Activated naive CD8-positive, alpha-beta T cell treated with anti-CD3 and anti-CD28 coated beads, Interleukin-2, amount 10 ng/mL, durations not matched to agents 7 days and 5 days (primary cell): ENCODE results near the gene STX16. TPM values are rescaled to one million over a fixed set of nuclear protein-coding genes. Genes with fewer than 3 reads are reported as not detected.

ENCODE experiments used
- ATAC-seq: fragments of 150-1000 bp; cut with Tn5 transposase; one replicate; pipeline ENCODE4 v1.10.0; 2021; ENCODE audit warnings: low read depth, moderate library complexity
- POLR2A ChIA-PET: fragments of 350-600 bp; sonication (Branson Sonifier 250); formaldehyde crosslinking; loops from one replicate; lab custom pipeline; 2021; ENCODE audit warnings: antibody characterized with exemption; lab: Charles Lee
- DNase-seq: peaks from one replicate; pipeline ENCODE4 v3.0.0; 2021
- H3K27ac Mint-ChIP-seq: one replicate; pipeline ENCODE4 v1.8.0; 2022; ENCODE audit warnings: mild to moderate bottlenecking, mixed read lengths
- H3K27me3 Mint-ChIP-seq: one replicate; pipeline ENCODE4 v1.8.0; 2022; ENCODE audit warnings: mild to moderate bottlenecking, moderate library complexity, mixed read lengths
- H3K36me3 Mint-ChIP-seq: one replicate; pipeline ENCODE4 v1.8.0; 2021; ENCODE audit warnings: mild to moderate bottlenecking, mixed read lengths
- H3K4me1 Mint-ChIP-seq: one replicate; pipeline ENCODE4 v1.8.0; 2021; ENCODE audit warnings: mixed read lengths
- H3K4me3 Mint-ChIP-seq: one replicate; pipeline ENCODE4 v1.8.0; 2022; ENCODE audit warnings: mild to moderate bottlenecking, moderate library complexity, mixed read lengths
- H3K9me3 Mint-ChIP-seq: one replicate; pipeline ENCODE4 v1.8.0; 2021; ENCODE audit warnings: mixed read lengths
- total RNA-seq, 2 experiments: library from RNA; stranded (reverse); gene quantifications; one replicate each; pipeline ENCODE4 v1.2.3, GENCODE V29; 2021

The STX16 gene
- total RNA-seq, 2 experiments from 2014 or later, result 190 to 195 TPM

DNA sequence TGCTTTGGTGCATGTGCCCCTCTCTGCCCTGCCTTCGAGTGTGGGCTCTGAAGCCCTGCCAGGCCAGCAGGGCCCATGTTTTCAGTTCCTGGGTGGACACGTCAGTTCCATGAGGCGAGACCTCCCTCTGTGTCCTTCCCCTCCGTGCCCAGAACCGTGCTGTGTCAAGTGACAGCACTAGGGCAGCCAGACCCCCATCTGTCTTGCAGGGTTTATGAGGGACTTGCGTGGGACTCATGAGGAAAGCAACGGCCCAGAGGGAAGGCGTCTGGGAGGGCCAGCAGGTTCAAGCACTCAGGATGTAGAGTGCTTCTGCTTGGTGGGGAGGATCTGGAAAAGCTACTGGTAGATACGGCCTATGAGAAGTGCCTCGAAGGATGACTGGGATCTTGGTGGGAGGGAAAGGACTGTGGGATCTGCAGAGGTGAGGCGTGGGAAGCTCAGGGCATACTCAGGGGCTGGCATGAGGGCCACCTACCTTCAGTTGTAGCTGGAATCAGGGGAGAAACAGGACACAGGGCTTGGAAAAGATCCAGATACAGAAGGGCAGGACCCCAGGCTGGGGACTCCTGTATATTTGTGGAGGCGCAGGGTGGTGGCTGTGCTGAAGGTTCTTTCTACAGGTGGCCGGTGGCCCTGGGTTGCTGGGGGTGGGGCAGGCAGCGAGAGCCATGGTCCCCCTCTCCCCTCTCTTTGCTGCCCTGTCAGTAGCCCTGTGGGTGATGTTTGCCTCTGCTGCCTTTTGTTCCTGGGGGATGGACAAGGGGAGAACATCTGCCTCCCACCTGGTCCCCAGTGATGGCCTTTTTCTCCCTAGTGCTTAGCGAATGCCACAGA lies 47.0 kb downstream of the STX16 start:
- H3K27ac Mint-ChIP-seq, result peak overlapping the region; percentile 72
- ATAC-seq (no peak), DNase-seq (no peak)
- no peak overlapping the region for H3K4me3 Mint-ChIP-seq
- no peaks in the 10 kb centered on the region for H3K27me3 Mint-ChIP-seq
- peaks cover 11% of the 10 kb centered on the region for H3K4me1 Mint-ChIP-seq
- POLR2A ChIA-PET, result interaction anchor here (1.9 kb wide), 1 partner anchor 46 kb away, joined by 4 read pairs; no protein-coding TSS in a partner anchor
- H3K36me3 Mint-ChIP-seq, result peaks cover 6% of the 10 kb centered on the region
- no peaks in the 10 kb centered on the region for H3K9me3 Mint-ChIP-seq

DNA sequence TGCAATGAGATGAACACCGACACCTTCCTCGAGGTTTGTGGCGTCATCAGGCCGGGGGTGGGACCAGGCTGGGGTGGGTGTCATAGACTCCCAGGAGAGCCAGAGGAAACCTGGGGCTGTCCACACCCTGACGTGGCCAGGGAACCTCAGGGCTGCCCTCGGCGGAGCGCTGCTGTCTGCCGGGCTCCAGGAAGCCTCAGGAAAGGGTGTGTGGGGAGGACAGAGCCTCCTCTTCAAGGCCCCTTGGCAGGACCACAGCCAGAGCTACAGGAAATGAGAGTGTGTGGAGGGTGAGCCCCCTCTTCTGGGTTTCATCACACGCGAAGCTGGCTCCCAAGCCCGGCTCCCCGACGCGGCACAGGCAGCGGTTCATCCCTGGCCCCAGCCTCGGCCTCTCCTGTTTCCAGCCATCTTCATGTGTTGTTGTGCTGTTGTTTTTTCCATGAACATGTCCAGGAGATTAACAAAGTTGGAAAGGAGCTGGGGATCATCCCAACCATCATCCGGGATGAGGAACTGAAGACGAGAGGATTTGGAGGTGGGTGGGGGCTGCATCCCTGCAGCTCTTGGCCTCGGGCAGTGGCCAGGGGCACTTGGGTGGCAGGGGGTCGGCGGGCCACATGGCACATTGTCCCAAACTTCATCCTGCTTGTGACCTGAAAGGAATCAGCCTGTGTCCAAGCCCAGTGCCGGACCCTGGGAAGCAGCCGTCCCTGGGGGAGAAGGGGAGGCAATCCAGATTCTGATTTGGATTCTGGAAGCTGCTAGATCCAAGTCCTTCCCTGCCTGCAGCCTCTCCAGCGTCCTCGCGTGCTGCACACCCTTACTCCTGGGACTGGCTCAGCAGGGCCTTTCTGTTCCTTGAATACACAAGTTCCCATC lies 47.9 kb downstream of the STX16 start:
- POLR2A ChIA-PET, result no interaction called here
- peaks cover 7% of the 10 kb centered on the region for H3K4me1 Mint-ChIP-seq
- no peak overlapping the region for H3K4me3 Mint-ChIP-seq
- ATAC-seq, result no peak
- no peaks in the 10 kb centered on the region for H3K27me3 Mint-ChIP-seq
- no peak for DNase-seq
- H3K36me3 Mint-ChIP-seq, result peaks cover 8% of the 10 kb centered on the region
- H3K9me3 Mint-ChIP-seq, result no peaks in the 10 kb centered on the region
- no peak overlapping the region for H3K27ac Mint-ChIP-seq

DNA sequence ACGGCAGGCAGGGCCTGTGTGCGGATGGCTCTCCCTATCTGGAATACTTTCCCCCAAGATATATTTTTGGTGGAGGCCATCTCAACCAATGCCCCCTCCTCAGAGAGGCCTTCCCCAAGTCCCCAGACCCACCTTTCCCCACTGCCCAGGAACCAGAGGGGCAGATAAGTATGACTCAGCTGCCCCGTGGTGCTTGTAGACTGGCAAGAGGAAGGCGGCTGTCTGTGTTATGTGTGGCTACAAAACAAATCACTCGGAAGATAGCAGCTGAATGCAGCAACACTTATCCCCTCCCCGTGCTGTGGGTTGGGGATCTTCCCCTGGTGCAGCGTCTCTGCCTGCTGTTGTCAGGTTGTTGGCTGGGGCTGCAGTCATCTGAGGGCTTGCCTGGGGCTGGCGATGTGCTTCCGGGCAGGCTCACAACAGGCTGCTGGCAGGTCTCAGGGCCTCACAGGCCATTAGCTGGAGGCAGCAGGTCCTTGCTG lies 48.6 kb downstream of the STX16 start:
- H3K36me3 Mint-ChIP-seq, result peaks cover 13% of the 10 kb centered on the region
- H3K9me3 Mint-ChIP-seq, result no peaks in the 10 kb centered on the region
- DNase-seq (no peak), ATAC-seq (no peak)
- peaks cover 7% of the 10 kb centered on the region for H3K4me1 Mint-ChIP-seq
- H3K4me3 Mint-ChIP-seq, result no peak overlapping the region
- POLR2A ChIA-PET, result no interaction called here
- H3K27ac Mint-ChIP-seq, result no peak overlapping the region
- no peaks in the 10 kb centered on the region for H3K27me3 Mint-ChIP-seq

DNA sequence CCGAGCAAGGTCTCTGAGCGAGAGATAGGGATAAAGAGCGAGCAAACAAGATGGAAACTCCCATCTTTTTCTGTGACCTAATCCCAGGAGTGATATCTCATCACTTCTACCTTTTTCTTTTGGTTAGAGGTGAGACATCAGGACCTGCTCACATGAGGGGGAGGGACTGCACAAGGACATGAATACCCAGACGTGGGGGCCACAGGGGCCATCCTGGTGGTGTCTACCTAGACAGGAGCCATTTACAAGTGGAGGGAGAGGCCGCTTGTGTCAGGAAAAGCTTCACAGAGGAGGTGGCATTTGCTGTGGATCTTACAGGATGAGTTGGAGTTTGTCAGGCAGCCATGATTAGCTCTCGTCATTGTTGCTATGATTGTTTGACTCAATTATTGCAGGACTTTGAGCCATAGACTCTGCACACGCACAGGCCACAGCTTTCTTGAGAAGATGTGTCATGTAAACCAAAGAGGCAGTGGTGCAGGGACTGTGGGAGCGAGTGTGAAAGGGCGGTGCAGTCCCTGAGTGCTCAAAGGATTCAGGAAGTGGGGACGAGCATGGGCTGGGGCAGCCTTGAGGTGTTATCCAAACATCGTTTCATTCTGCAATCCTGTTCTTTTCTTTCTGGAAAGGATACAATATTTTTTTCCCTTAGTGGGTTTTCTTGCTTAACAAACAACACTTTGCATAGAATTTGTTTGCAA lies 49.2 kb downstream of the STX16 start:
- ATAC-seq (no peak), DNase-seq (no peak)
- H3K27ac Mint-ChIP-seq, result no peak overlapping the region
- H3K4me1 Mint-ChIP-seq, result peaks cover 7% of the 10 kb centered on the region
- peaks cover 14% of the 10 kb centered on the region for H3K36me3 Mint-ChIP-seq
- H3K27me3 Mint-ChIP-seq, result no peaks in the 10 kb centered on the region
- H3K9me3 Mint-ChIP-seq, result no peaks in the 10 kb centered on the region
- POLR2A ChIA-PET, result no interaction called here
- H3K4me3 Mint-ChIP-seq, result no peak overlapping the region

DNA sequence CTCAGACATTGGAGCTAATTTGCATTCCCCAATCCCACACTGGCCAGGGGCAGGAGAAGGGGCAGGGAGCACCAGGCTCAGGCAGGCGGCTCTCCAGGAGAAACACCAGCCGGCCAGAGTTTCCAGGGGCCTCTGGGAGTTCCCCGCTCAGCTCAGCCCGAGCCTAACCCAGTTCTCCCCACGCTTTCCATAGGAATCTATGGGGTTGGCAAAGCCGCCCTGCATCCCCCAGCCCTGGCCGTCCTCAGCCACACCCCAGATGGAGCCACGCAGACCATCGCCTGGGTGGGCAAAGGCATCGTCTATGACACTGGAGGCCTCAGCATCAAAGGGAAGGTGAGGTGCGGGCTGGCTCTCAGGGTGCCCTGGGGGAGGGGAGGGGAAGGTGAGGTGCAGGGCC lies 49.7 kb downstream of the STX16 start:
- no peak for ATAC-seq
- no peak overlapping the region for H3K27ac Mint-ChIP-seq
- peaks cover 14% of the 10 kb centered on the region for H3K36me3 Mint-ChIP-seq
- no peak for DNase-seq
- H3K9me3 Mint-ChIP-seq, result no peaks in the 10 kb centered on the region
- POLR2A ChIA-PET, result no interaction called here
- H3K4me1 Mint-ChIP-seq, result peaks cover 7% of the 10 kb centered on the region
- no peaks in the 10 kb centered on the region for H3K27me3 Mint-ChIP-seq
- H3K4me3 Mint-ChIP-seq, result no peak overlapping the region

DNA sequence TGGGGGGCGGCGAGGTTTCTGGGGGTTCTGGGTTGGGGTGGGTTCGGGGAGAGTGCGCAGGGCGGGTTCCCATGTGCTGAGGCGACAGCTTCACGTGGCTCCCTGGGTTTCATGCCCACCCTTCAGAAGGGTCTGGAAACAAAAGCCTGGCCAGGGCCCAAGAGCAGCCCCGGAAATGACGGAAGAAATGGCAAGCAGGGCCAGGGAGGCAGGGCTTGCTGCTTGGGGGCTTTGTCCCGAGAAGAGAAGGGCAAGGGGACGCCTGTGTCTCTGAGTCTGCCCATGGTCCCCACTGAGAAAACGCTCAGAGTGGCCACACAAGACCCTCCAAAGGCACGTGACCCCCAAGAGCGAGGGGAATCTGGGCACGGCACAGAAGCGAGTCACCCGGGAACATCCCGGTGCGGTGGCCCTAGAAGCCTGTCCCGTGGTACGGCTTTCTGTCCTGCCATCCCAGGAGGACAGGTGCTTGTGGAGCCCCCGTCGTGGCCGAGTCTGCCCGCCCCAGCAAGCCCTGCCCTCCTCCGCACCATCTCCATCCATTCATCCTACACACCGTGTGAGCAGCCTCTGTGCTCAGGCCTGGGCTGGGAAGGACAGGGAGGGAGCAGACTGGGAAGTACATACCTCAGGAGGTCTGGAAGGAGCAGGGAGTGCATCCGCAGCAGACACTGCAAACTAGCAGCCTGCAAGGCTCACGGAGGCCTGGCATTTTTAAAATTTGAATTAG lies 50.5 kb downstream of the STX16 start:
- DNase-seq, result no peak
- Mint-ChIP-seq H3K27me3 (no peaks in the 10 kb centered on the region), H3K4me1 (peaks cover 7% of the 10 kb centered on the region), H3K36me3 (peaks cover 14% of the 10 kb centered on the region), H3K4me3 (no peak overlapping the region), H3K27ac (no peak overlapping the region), H3K9me3 (no peaks in the 10 kb centered on the region)
- POLR2A ChIA-PET, result no interaction called here
- ATAC-seq, result no peak

DNA sequence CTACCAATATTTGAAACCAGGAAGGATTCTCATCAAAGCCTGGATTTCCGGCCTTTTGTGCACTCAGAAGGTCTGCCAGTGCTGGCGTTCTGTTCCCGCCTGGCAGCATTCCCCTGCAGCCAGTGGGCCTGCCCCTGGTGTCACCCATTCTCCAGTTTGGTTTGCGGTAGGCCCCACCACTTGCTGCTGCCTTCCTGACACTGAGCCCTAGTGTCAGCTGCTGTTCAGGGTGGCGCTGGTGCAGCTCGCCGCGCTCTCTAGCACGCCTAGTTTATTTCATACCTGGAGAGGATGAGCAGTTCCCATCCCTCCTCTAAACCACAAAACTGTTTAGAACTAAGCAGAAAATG lies 51.1 kb downstream of the STX16 start:
- H3K4me1 Mint-ChIP-seq, result peaks cover 7% of the 10 kb centered on the region
- no peak overlapping the region for H3K4me3 Mint-ChIP-seq
- H3K9me3 Mint-ChIP-seq, result no peaks in the 10 kb centered on the region
- no peak for DNase-seq
- H3K27me3 Mint-ChIP-seq, result no peaks in the 10 kb centered on the region
- no peak for ATAC-seq
- peak overlapping the region; percentile 46 for H3K27ac Mint-ChIP-seq
- peaks cover 11% of the 10 kb centered on the region for H3K36me3 Mint-ChIP-seq
- POLR2A ChIA-PET, result no interaction called here

DNA sequence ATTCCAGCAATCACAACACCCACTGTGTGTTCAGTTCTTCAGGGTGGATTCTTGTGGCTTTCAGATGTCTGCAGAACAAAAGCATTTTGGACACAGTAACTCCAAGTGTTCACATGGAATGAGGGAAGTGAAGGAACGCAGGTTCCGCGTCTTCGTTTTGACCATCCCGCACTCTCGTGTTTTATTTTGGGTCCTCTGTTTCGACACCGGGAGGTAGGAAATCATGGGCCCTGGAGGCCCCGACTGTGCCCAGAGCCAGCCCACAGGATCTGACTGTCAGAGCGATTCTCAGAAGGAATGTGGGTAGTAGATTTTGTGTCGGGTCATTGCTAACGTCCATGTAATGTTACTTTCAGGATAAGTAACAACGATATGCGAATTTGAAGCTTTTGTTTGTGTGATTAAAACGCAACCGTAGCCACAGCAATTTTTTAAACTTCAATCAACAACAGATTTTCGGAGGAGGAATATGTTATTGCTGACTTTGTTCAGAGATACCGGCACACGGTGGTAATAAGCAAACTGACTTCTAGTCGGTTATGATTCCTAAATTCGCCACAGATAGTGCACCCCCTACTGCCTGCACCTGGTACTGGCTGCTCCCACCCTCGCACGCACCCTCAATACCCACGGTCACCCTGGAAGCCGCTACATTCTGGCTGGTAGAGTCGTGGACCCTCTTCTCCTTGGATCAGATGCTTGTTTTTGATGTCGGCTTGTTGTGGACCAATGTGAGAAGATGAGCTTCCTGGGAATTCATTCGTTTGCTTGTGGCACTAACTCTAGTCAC lies 52.0 kb downstream of the STX16 start:
- peaks cover 10% of the 10 kb centered on the region for H3K36me3 Mint-ChIP-seq
- H3K4me1 Mint-ChIP-seq, result peaks cover 5% of the 10 kb centered on the region
- no peaks in the 10 kb centered on the region for H3K9me3 Mint-ChIP-seq
- H3K27me3 Mint-ChIP-seq, result no peaks in the 10 kb centered on the region
- H3K27ac Mint-ChIP-seq, result no peak overlapping the region
- ATAC-seq (no peak), DNase-seq (no peak)
- H3K4me3 Mint-ChIP-seq, result no peak overlapping the region
- POLR2A ChIA-PET, result interaction anchor here (0.9 kb wide), 1 partner anchor 51 kb away, joined by 3 read pairs; no protein-coding TSS in a partner anchor

DNA sequence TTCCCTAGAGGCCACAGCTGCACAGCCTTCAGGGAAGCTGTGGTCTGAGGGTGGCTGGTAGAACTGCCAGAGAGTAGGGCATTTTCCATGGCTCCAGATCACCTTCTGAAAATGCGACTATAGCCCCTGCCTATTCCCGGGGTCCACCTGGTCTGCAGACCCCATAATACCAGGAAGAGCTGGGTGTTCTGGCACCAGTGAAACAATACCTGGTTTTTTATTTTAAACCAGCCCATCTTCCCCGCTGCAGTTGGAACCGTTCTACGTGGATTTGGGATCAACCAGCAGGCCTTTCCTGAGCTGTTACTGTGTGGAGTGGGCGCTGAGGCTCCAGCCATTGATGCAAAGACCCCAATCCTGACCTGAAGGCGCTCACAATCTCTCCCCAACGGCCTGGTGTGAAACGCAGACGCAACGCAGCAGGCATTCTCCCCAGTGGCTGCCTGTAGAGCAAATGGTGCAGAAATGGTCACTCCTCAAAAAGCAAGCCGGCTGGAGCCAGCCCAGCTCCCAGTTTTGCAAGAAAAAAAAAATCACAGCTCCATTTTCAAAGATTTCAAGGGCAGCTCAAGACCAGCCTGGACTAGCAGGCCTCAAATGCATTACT lies 52.8 kb downstream of the STX16 start:
- POLR2A ChIA-PET, result interaction anchor here (0.9 kb wide), 1 partner anchor 52 kb away, joined by 3 read pairs; no protein-coding TSS in a partner anchor
- H3K36me3 Mint-ChIP-seq, result peaks cover 8% of the 10 kb centered on the region

DNA sequence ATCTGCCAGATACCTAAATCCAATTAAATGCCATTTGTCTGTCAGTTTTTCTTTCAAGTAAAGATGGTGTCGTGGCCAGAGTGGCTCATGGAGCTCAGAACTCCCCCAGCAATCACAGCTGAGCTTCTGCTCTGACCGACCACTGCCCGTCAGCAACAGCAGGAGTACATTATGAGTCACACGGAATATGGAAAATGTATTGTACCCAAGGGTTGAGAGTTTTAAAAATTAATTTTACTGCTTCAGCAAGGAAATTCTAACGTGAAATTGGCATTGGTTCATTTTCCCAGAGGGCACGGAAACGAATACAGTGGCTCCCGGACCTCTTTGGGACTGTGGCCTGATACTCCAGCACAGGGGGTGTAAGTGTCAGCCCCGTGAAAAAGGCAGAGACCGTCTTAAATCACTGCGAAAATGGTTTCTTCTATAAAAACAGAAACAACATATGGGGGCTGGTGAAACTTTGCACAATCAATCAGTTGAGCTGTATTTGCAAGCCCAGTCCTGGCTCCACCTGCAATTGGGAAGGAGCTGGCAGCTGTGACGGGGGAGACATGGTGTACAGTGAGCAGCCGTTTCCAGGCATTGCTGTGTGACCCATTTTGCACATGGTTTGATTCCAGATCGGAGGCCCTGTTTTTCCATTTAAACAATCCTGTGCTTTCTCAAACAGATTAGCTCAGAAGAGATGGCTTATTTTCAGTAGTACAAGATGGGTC lies 54.3 kb downstream of the STX16 start:
- ATAC-seq (no peak), DNase-seq (no peak)
- no peak overlapping the region for H3K27ac Mint-ChIP-seq
- H3K27me3 Mint-ChIP-seq, result no peaks in the 10 kb centered on the region
- peaks cover 8% of the 10 kb centered on the region for H3K36me3 Mint-ChIP-seq
- POLR2A ChIA-PET, result no interaction called here
- peaks cover 2% of the 10 kb centered on the region for H3K4me1 Mint-ChIP-seq
- H3K9me3 Mint-ChIP-seq, result no peaks in the 10 kb centered on the region
- no peak overlapping the region for H3K4me3 Mint-ChIP-seq

More for the DNA sequence above, 52.8 kb downstream of the STX16 start:
- H3K4me3 Mint-ChIP-seq, result no peak overlapping the region
- H3K27ac Mint-ChIP-seq, result no peak overlapping the region
- no peaks in the 10 kb centered on the region for H3K9me3 Mint-ChIP-seq
- no peak for DNase-seq
- no peaks in the 10 kb centered on the region for H3K27me3 Mint-ChIP-seq
- no peak for ATAC-seq
- peaks cover 3% of the 10 kb centered on the region for H3K4me1 Mint-ChIP-seq

DNA sequence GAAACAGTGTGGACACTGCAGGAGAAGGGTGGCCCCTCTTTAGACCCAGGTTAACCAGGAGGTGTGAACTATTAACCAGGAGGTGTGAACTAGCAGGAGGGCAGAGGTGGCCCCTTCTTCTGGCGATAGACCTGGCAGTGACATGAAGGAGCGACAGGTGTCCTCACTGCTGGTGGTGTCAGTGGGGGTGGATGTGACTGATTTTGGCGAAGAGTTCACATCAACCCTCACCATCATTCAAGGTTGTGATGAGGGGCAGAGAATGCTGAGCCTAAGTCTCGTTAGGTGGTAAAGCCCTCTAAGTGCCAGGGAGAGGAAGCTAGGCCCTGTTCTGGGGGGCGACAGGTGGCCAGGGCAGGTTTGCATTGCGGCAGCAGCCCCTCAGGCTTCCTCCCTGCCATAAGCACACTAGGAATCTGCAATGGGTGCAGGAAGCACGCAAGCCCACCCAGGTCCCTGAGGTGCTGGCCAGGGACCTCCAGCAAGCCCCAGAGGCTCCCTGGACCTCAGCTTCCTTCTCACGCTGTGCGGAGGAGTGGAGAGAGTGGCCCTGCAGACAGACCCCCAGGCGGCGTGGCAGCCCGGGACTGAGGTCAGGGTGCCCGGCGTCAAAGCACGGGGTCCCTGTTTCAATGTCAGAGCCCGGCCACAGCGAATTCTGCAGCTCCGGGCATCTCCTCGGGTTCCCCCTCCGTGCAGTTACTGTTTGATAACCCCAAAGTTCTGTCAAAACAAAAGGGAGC lies 55.2 kb downstream of the STX16 start:
- H3K27ac Mint-ChIP-seq, result no peak overlapping the region
- H3K4me1 Mint-ChIP-seq, result peaks cover 2% of the 10 kb centered on the region
- H3K27me3 Mint-ChIP-seq, result no peaks in the 10 kb centered on the region
- H3K4me3 Mint-ChIP-seq, result no peak overlapping the region
- ATAC-seq (no peak), DNase-seq (no peak)
- peaks cover 8% of the 10 kb centered on the region for H3K36me3 Mint-ChIP-seq
- no peaks in the 10 kb centered on the region for H3K9me3 Mint-ChIP-seq
- POLR2A ChIA-PET, result no interaction called here
